ENCODE data around the gene GATC.

The GATC gene

GRCh38 chr12:120465756-120466155, 19.5 kb downstream of the GATC start:
- no peak overlapping the region for H3K9ac ChIP-seq (ENCODE audit: low read depth, low read length)
- no peak overlapping the region for H3K4me3 ChIP-seq (ENCODE audit: low read depth, low read length)
- H3K27me3 ChIP-seq (ENCODE audit: control insufficient read depth, insufficient read depth, low read length): no peaks in the 10 kb centered on the region
- H3K36me3 ChIP-seq (ENCODE audit: control insufficient read depth, insufficient read depth, low read length): peaks cover 28% of the 10 kb centered on the region
- no peaks in the 10 kb centered on the region for H3K9me3 ChIP-seq (ENCODE audit: control insufficient read depth, insufficient read depth, low read length)
- H3K4me1 ChIP-seq (ENCODE audit: control insufficient read depth, insufficient read depth, low read length): peaks cover 3% of the 10 kb centered on the region

- Histone ChIP-seq H3K27me3 (ENCODE audit: control insufficient read depth, insufficient read depth, low read length) (no peaks in the 10 kb centered on the region), H3K4me3 (ENCODE audit: low read depth, low read length) (no peak overlapping the region), H3K9me3 (ENCODE audit: control insufficient read depth, insufficient read depth, low read length) (no peaks in the 10 kb centered on the region), H3K9ac (ENCODE audit: low read depth, low read length) (no peak overlapping the region), H3K4me1 (ENCODE audit: control insufficient read depth, insufficient read depth, low read length) (peaks cover 3% of the 10 kb centered on the region), H3K36me3 (ENCODE audit: control insufficient read depth, insufficient read depth, low read length) (peaks cover 28% of the 10 kb centered on the region)
Measured at GRCh38 chr12:120466560-120467315, 20.5 kb downstream of the GATC start.

- peaks cover 27% of the 10 kb centered on the region for H3K36me3 ChIP-seq (ENCODE audit: control insufficient read depth, insufficient read depth, low read length)
- no peaks in the 10 kb centered on the region for H3K9me3 ChIP-seq (ENCODE audit: control insufficient read depth, insufficient read depth, low read length)
- H3K9ac ChIP-seq (ENCODE audit: low read depth, low read length): no peak overlapping the region
- no peaks in the 10 kb centered on the region for H3K27me3 ChIP-seq (ENCODE audit: control insufficient read depth, insufficient read depth, low read length)
- H3K4me3 ChIP-seq (ENCODE audit: low read depth, low read length): no peak overlapping the region
- peaks cover 3% of the 10 kb centered on the region for H3K4me1 ChIP-seq (ENCODE audit: control insufficient read depth, insufficient read depth, low read length)
Measured at GRCh38 chr12:120467439-120467838, 21.2 kb downstream of the GATC start.

DNA sequence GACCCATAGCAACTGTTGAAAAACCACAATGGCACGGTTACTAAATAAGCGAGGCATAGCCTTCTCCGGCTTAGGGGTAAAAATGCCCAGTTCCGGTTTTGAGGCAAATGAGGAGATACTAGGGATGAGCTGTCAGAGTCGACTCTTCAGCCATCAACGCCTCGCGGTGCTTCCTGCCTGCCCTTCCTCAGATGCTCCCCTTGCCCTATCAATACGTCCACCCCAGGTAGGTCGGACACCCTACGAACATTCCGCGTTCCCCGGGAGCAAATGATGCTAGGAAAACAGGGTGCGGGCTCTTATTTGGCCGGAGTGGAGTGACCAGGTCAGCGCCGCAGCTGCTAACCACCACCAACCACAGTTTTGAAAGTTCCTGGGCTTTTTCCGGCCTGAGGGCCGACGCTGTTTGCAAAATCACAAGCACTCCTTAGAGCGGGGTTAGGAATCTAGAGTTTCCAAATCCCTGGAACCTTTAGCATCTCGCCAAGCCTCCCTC, 22.1 kb downstream of the GATC start:
- peak overlapping the region; percentile 82 for H3K4me3 ChIP-seq (ENCODE audit: low read depth, low read length)
- peaks cover 20% of the 10 kb centered on the region for H3K36me3 ChIP-seq (ENCODE audit: control insufficient read depth, insufficient read depth, low read length)
- peak overlapping the region; percentile 87 for H3K9ac ChIP-seq (ENCODE audit: low read depth, low read length)
- H3K9me3 ChIP-seq (ENCODE audit: control insufficient read depth, insufficient read depth, low read length): no peaks in the 10 kb centered on the region
- H3K27me3 ChIP-seq (ENCODE audit: control insufficient read depth, insufficient read depth, low read length): no peaks in the 10 kb centered on the region
- peaks cover 3% of the 10 kb centered on the region for H3K4me1 ChIP-seq (ENCODE audit: control insufficient read depth, insufficient read depth, low read length)

DNA sequence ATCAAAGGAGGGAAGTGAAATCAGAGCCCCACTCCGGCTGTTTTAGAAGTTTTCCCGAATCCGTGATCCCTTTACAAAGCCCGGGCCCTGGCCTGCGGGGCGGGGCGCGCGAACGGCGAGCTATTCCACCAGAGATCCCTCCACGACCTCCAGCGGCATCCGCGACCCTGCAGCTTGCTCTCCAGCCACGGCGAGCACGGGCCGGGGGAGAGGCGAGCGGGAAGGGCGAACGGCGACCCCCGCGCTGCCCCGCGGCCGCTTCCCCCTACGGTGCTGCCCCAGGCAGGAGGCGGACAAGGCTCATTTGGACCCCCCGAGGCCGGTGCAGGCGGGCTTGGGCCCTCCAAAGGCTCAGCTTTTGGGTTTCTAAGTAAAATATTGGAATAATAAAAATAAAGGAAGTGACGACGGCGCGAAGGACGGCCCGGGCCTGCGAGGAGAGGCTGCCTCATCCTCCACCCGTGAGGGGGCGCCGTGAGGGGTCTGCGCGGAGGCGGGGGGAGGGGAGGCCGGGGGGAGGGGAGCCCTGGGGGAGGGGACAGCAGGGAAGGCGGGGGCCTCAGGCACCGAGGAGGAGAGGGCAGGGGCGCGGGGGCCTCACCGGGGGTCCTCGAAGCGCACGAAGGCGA, 22.7 kb downstream of the GATC start:
- H3K27me3 ChIP-seq (ENCODE audit: control insufficient read depth, insufficient read depth, low read length): no peaks in the 10 kb centered on the region
- peak overlapping the region; percentile 87 for H3K9ac ChIP-seq (ENCODE audit: low read depth, low read length)
- H3K4me3 ChIP-seq (ENCODE audit: low read depth, low read length): peak overlapping the region; percentile 82
- H3K36me3 ChIP-seq (ENCODE audit: control insufficient read depth, insufficient read depth, low read length): peaks cover 14% of the 10 kb centered on the region
- peaks cover 3% of the 10 kb centered on the region for H3K4me1 ChIP-seq (ENCODE audit: control insufficient read depth, insufficient read depth, low read length)
- H3K9me3 ChIP-seq (ENCODE audit: control insufficient read depth, insufficient read depth, low read length): no peaks in the 10 kb centered on the region

- H3K9ac ChIP-seq (ENCODE audit: low read depth, low read length): peak within 1 kb of the TSS; percentile 87
- H3K9me3 ChIP-seq (ENCODE audit: control insufficient read depth, insufficient read depth, low read length): no peaks in the 10 kb centered on the region
- H3K4me1 ChIP-seq (ENCODE audit: control insufficient read depth, insufficient read depth, low read length): peaks cover 3% of the 10 kb centered on the region
- H3K27me3 ChIP-seq (ENCODE audit: control insufficient read depth, insufficient read depth, low read length): no peaks in the 10 kb centered on the region
- H3K4me3 ChIP-seq (ENCODE audit: low read depth, low read length): peak within 1 kb of the TSS; percentile 83
- peaks cover 9% of the 10 kb centered on the region for H3K36me3 ChIP-seq (ENCODE audit: control insufficient read depth, insufficient read depth, low read length)
Measured at GRCh38 chr12:120469450-120470149, 23.4 kb downstream of the GATC start, which contains the start of gene SRSF9. TSS of gene SRSF9 (minus strand) at chr12:120469748. CDS start at chr12:120469609, 139 bp downstream.

DNA sequence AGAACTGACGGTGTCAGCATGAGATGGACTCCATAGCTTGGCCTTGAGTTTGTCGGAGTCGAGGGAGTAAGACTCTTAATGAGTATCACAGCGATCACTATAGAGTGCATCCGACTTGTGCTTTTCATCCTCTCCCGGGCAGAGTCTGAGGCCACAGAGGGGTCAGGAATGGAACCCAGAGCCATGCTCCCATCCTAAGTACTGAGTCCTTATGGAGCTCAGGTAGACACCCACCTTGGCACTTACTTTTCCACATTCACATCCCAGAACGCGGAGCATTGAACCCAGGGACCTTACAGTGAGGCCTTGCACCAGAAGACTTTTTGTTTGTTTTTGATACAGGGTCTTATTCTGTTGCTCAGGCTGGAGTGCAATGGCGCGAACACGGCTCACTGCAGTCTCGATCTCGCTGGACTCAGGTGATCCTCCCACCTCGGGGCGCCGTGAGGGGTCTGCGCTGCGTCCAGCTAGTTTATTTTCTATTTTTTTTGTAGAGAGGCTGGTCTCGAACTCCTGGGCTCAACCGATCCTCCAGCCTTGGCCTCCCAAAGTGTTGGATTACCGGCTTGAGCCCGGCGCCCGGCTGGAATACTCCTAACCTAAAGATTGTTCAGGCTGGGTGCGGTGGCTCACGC, 24.0 kb downstream of the GATC start:
- H3K9ac ChIP-seq (ENCODE audit: low read depth, low read length): peak overlapping the region; percentile 83
- peaks cover 3% of the 10 kb centered on the region for H3K4me1 ChIP-seq (ENCODE audit: control insufficient read depth, insufficient read depth, low read length)
- no peaks in the 10 kb centered on the region for H3K27me3 ChIP-seq (ENCODE audit: control insufficient read depth, insufficient read depth, low read length)
- no peaks in the 10 kb centered on the region for H3K9me3 ChIP-seq (ENCODE audit: control insufficient read depth, insufficient read depth, low read length)
- H3K4me3 ChIP-seq (ENCODE audit: low read depth, low read length): peak overlapping the region; percentile 83
- H3K36me3 ChIP-seq (ENCODE audit: control insufficient read depth, insufficient read depth, low read length): peaks cover 3% of the 10 kb centered on the region

DNA sequence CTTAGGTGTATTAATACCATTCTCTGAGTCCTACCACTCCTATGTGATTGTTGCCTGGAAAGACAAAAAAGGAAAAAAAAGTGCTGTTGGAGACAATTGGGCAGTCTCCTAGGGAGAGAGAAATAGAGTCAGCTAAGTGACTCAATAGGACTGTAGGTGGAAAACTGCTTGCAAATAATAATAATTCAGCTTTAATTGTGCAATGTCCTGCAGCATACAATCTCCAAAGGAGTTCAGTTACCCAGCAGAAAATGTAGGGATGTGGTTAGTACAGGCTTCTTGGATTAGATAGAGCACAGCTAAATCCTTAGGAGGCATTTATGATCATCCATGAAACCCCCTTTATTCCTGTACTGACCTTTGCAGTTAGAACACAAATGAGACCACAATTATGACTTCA, 26.3 kb downstream of the GATC start:
- Histone ChIP-seq H3K27me3 (ENCODE audit: control insufficient read depth, insufficient read depth, low read length) (no peaks in the 10 kb centered on the region), H3K4me3 (ENCODE audit: low read depth, low read length) (no peak overlapping the region), H3K36me3 (ENCODE audit: control insufficient read depth, insufficient read depth, low read length) (no peaks in the 10 kb centered on the region), H3K4me1 (ENCODE audit: control insufficient read depth, insufficient read depth, low read length) (no peaks in the 10 kb centered on the region), H3K9ac (ENCODE audit: low read depth, low read length) (no peak overlapping the region), H3K9me3 (ENCODE audit: control insufficient read depth, insufficient read depth, low read length) (no peaks in the 10 kb centered on the region)

DNA sequence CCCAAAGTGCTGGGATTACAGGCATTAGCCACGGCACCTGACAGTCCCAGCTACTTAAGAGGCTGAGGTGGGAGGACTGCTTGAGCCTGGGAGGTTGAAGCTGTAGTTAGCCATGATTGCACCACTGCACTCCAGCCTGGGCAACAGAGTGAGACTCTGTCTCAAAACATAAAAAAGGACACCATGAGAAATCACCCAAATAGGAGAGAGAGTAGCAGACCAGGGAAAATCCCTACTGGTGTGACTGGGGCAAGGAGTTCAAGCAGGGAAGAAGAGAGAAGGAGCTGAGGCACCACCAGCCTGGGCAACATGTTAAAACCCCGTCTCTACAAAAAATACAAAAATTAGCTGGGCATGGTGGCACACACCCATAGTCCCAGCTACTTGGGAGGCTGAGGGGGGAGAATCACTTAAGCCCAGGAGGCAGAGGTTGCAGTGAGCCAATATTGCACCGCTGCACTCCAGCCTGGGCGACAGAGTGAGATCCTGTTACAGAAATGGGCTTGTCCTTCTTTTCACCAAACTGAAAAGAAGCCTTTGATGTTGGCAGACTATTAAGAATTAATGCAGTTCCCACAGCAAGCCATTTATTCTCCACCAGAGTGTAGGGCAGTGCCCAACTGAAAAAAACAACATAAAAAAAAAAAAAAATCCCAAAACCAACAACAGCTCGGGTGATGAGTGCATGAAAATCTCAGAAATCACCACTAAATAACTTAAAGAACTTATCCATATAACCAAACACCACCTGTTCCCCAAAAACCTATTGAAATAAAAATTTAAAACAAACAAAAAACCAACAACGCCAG, 27.8 kb downstream of the GATC start:
- H3K4me3 ChIP-seq (ENCODE audit: low read depth, low read length): no peak overlapping the region
- no peaks in the 10 kb centered on the region for H3K4me1 ChIP-seq (ENCODE audit: control insufficient read depth, insufficient read depth, low read length)
- H3K27me3 ChIP-seq (ENCODE audit: control insufficient read depth, insufficient read depth, low read length): no peaks in the 10 kb centered on the region
- H3K36me3 ChIP-seq (ENCODE audit: control insufficient read depth, insufficient read depth, low read length): no peaks in the 10 kb centered on the region
- H3K9ac ChIP-seq (ENCODE audit: low read depth, low read length): no peak overlapping the region
- H3K9me3 ChIP-seq (ENCODE audit: control insufficient read depth, insufficient read depth, low read length): no peaks in the 10 kb centered on the region

GRCh38 chr12:120474616-120474960, 28.3 kb downstream of the GATC start:
- H3K4me3 ChIP-seq (ENCODE audit: low read depth, low read length): no peak overlapping the region
- no peaks in the 10 kb centered on the region for H3K9me3 ChIP-seq (ENCODE audit: control insufficient read depth, insufficient read depth, low read length)
- H3K4me1 ChIP-seq (ENCODE audit: control insufficient read depth, insufficient read depth, low read length): peaks cover under 1% of the 10 kb centered on the region
- H3K9ac ChIP-seq (ENCODE audit: low read depth, low read length): no peak overlapping the region
- no peaks in the 10 kb centered on the region for H3K36me3 ChIP-seq (ENCODE audit: control insufficient read depth, insufficient read depth, low read length)
- no peaks in the 10 kb centered on the region for H3K27me3 ChIP-seq (ENCODE audit: control insufficient read depth, insufficient read depth, low read length)

GRCh38 chr12:120475643-120476042, 29.4 kb downstream of the GATC start:
- Histone ChIP-seq H3K27me3 (ENCODE audit: control insufficient read depth, insufficient read depth, low read length) (no peaks in the 10 kb centered on the region), H3K9me3 (ENCODE audit: control insufficient read depth, insufficient read depth, low read length) (no peaks in the 10 kb centered on the region), H3K4me3 (ENCODE audit: low read depth, low read length) (no peak overlapping the region), H3K9ac (ENCODE audit: low read depth, low read length) (no peak overlapping the region), H3K4me1 (ENCODE audit: control insufficient read depth, insufficient read depth, low read length) (peaks cover 4% of the 10 kb centered on the region), H3K36me3 (ENCODE audit: control insufficient read depth, insufficient read depth, low read length) (no peaks in the 10 kb centered on the region)
